GM23338 (cell line): Measurements from ENCODE around the gene ZBTB37. TPM values are rescaled to one million over a fixed set of nuclear protein-coding genes. Genes with fewer than 3 reads are reported as not detected.

ENCODE experiments used
- CREB1 ChIP-seq: fragments of 250-450 bp; sonication (Bioruptor Pico); IDR thresholded peaks from 2 replicates; pipeline ENCODE4 v1.5.0; 2020; ENCODE audit warnings: low read depth, mild to moderate bottlenecking, moderate library complexity
- CTCF ChIP-seq, 2 experiments: fragments of 200-600 bp in 1 of 2; sonication (generic) in 1 of 2; conservative IDR thresholded peaks; 2 replicates each; pipeline versions ENCODE4 v1.5.1 to v1.6.1; 2016 to 2017; ENCODE audit warnings: antibody characterized with exemption in 2 of 2, low read depth in 2 of 2, mild to moderate bottlenecking in 2 of 2, moderate library complexity in 1 of 2
- ETS1 ChIP-seq: IDR thresholded peaks from 2 replicates; pipeline ENCODE4 v1.6.1; 2016; ENCODE audit warnings: antibody characterized with exemption
- POLR2AphosphoS5 ChIP-seq: IDR thresholded peaks from 2 replicates; pipeline ENCODE4 v1.6.1; 2016; ENCODE audit warnings: antibody characterized with exemption, low read depth
- REST ChIP-seq: IDR thresholded peaks from one replicate; pipeline ENCODE4 v1.6.1; 2018; ENCODE audit warnings: antibody characterized with exemption; ENCODE audit not compliant: unreplicated experiment
- STAT1 ChIP-seq: IDR thresholded peaks from one replicate; pipeline ENCODE4 v1.6.1; 2016; ENCODE audit warnings: antibody characterized with exemption; ENCODE audit not compliant: unreplicated experiment
- ZNF462 ChIP-seq: fragments of 250-450 bp; sonication (Bioruptor Pico); IDR thresholded peaks from 2 replicates; pipeline ENCODE4 v1.5.0; 2020; ENCODE audit warnings: mild to moderate bottlenecking, moderate library complexity
- polyA plus RNA-seq: library from polyadenylated mRNA; unstranded; fragments of >200 nt; fragmentation: Nextera tagmentation; extraction: Ambion mirVana; gene quantifications from 2 replicates; pipeline ENCODE4 v1.2.1, GENCODE V29; 2016
- total RNA-seq: library from RNA; depleted of rRNA; stranded (reverse); fragments of >200 nt; shearing (Covaris generic); gene quantifications from 2 replicates; pipeline ENCODE4 v1.2.3, GENCODE V29; 2014

ZBTB37 gene
- total and polyA plus RNA-seq, 2 experiments from 2014 or later, result 2.7 to 15.8 TPM

- no peak for TF ChIP-seq ZNF462 (CRISPR knock-in tag)
- TF ChIP-seq CREB1, result no peak
- TF ChIP-seq REST, result no peak
- TF ChIP-seq STAT1, result no peak
- no peak for TF ChIP-seq POLR2AphosphoS5
- no peak for TF ChIP-seq ETS1
- no peak for TF ChIP-seq CTCF (conservative IDR thresholded peaks at IDR 0.05; ENCODE audit: low read depth in 2 of 2)
Measured at GRCh38 chr1:173827611-173828010, 40.6 kb upstream of the ZBTB37 start (continued).
